22Rv1 (cell line): Measurements from ENCODE around the gene COX6A2.
"Not testable (repeated sequence)": the region's sequence is repeated elsewhere in the genome, so short reads cannot be mapped to it uniquely, and the experiment has no call there.

Source experiments
- H3K27ac ChIP-seq: fragments of 450-650 bp; 2 replicates; pipeline ENCODE4 v1.5.1; 2017
- CTCF ChIP-seq: fragments of 450-650 bp; IDR thresholded peaks from 2 replicates; pipeline ENCODE4 v1.5.1; 2017; ENCODE audit warnings: mild to moderate bottlenecking
- ZFX ChIP-seq: fragments of 450-650 bp; IDR thresholded peaks from 2 replicates; pipeline ENCODE4 v1.6.1; 2017; ENCODE audit warnings: antibody characterized with exemption, borderline replicate concordance

COX6A2 gene

GRCh38 chr16:31420037-31420436, 8.1 kb downstream of the COX6A2 start:
- TF ChIP-seq CTCF: no peak
- H3K27ac ChIP-seq: no peak overlapping the region

GRCh38 chr16:31417916-31418315, 10.2 kb downstream of the COX6A2 start:
- no peak overlapping the region for H3K27ac ChIP-seq
- TF ChIP-seq CTCF (no peak), ZFX (no peak)

- H3K27ac ChIP-seq: not testable (repeated sequence)
These were observed 11.1 kb downstream of the COX6A2 start for GRCh38 chr16:31417036-31417435.

GRCh38 chr16:31416371-31416770, 11.8 kb downstream of the COX6A2 start:
- H3K27ac ChIP-seq: no peak overlapping the region
- TF ChIP-seq CTCF (no peak), ZFX (no peak)

GRCh38 chr16:31414706-31415105, 13.5 kb downstream of the COX6A2 start:
- H3K27ac ChIP-seq: no peak overlapping the region
- TF ChIP-seq ZFX: no peak
- no peak for TF ChIP-seq CTCF

- no peak overlapping the region for H3K27ac ChIP-seq
- TF ChIP-seq CTCF (no peak), ZFX (no peak)
These were observed 14.2 kb downstream of the COX6A2 start for GRCh38 chr16:31413943-31414342.

GRCh38 chr16:31413381-31413780, 14.8 kb downstream of the COX6A2 start:
- H3K27ac ChIP-seq: no peak overlapping the region
- TF ChIP-seq CTCF (no peak), ZFX (no peak)

- no peak overlapping the region for H3K27ac ChIP-seq
- TF ChIP-seq ZFX (no peak), CTCF (no peak)
These were observed 15.4 kb downstream of the COX6A2 start for GRCh38 chr16:31412750-31413149.
